Measurements from ENCODE around the gene HEBP2.

The HEBP2 gene

DNA sequence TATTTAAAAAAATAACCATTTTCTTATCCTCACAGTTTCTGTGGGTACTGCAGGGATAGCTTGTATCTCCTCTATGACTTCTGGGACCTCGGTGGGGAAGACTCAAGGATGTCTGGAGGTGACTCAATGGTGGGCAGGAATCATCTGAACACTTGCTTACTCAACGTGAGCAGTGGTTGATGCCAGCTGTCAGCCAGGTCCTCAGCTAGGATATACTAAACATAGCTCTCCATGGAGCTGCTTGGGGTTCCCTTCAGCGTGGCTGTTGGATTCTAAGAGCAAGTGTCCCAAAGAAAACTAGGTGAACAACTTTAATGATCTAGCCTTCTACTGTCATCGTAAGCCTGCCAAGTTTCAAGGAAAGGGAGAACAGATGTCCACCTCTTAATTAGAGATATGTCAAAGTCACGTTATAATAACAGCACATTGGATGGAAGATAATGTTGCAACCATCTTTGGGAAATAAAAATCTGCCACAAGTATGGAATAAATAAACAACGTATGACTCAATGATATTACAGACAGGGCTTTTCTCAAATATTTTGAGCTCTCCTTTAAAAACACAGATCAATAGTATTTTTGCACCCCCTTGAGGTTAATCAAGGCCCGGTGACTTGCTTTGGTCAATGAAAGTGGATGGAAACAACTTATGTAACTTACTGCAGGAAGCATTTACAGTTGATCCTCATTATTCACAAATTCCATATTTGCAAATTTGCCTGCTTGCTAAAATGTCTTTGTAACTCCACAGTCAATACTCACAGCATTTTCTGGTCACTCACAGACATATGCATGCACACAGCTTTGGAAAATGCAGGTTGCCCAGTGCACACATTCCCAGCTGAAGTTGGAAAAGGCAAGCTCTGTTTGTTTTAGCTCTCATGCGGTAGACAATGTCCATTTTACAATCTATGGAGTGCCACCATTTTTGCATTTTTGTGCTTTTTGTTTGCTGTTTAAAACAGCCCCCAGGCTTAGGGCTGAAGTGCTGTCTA, 6.6 kb upstream of the HEBP2 start:
- DNase-seq = peak; percentile 4

- DNase-seq = no peak
Measured at GRCh38 chr6:138400326-138400725, 3.7 kb upstream of the HEBP2 start.

DNA sequence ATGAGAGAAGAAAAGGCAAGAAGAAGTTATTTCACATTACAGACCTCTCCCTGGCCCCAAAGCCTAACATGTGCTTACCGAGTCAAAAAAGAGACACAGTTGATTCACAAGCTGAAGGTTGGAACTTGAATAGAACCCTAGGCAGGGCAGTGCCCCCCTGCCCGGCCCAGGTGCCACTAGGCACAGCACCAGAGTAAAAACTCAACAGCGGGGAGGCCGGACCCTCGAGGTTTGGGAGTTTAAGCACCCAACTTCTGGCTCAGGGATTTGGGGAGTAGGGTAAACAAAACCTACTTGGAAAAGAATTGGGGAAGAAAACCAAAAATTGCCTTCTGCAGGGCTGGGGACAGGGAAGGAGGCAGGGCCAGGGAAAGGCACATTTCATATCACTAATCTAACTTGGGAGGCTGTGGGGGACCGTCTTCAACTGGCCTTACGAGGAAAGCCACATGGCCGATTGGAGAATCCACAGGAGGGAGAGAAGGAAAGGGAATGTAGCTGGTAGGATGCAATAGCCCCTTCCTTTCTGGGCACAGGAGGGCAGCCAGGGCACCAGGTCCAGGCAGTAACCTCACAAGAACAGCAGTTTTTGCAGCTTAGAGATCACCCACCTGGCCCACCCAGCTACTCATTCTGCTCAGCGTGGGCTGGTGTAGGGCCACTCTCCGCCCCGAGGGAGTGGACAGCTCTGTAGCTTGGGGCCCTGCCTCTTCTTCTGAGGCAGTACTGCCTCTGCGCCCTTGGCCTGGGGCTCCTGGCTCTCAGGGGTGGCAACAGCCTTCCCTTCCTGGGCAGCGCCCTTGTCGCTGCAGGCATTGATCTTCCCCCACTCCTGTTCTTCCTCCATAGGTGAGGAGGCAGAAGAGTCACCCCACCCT, 1.8 kb upstream of the HEBP2 start:
- no peak for DNase-seq

- no peak for DNase-seq
Measured at GRCh38 chr6:138402838-138403187, 1.2 kb upstream of the HEBP2 start.

- DNase-seq = no peak
Measured at GRCh38 chr6:138403324-138403800, 661 bp upstream of the HEBP2 start.

DNA sequence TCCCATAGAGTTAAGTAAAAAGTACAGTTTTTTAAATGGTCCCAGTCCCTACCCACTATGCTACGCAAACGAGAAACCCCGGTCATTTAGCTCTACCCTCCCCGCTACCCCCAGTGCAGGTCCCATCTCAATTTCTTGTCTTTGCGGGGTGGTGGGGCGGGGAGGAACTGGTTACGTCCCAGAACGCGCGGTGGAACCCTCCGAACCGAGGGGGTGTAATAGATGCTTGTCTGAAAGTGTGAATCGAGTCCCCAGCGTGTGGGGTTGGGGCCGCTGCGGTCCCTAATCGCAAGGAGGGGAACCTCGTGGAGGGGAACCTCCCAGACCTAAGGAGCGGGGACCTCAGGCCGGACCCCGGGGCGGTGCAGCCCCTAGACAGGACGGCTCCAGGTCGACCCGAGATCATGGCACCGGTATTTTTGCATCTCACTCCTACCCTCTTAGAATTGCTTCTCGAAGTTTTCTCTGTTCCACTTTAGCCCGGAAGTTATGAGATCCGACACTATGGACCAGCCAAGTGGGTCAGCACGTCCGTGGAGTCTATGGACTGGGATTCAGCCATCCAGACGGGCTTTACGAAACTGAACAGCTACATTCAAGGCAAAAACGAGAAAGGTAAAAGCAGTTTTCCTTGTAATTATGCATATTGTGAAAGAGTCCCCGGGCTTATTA, 779 bp downstream of the HEBP2 start:
- no peak for DNase-seq

DNA sequence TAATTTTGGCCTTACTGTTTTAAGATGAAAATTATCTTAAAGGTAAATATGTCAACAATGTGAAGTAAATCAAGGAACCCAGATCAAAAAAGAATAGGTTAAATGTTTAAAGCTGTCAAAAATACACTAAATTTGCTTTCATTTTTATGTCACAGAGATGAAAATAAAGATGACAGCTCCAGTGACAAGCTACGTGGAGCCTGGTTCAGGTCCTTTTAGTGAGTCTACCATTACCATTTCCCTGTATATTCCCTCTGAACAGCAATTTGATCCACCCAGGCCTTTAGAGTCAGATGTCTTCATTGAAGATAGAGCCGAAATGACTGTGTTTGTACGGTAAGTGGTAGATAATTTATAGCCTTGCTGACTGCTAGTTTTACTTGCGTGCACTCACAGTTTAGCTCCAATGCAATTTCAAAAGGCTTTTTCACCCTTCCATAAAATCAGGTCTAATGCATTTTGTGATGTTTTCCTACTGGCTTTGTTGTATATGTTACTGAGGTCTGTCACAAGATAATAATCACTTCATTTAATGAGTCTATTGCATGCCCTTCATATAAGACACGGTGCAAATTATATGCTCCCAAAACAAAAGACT, 1.9 kb downstream of the HEBP2 start:
- no peak for DNase-seq

GRCh38 chr6:138406443-138406842, 2.4 kb downstream of the HEBP2 start:
- no peak for DNase-seq

DNA sequence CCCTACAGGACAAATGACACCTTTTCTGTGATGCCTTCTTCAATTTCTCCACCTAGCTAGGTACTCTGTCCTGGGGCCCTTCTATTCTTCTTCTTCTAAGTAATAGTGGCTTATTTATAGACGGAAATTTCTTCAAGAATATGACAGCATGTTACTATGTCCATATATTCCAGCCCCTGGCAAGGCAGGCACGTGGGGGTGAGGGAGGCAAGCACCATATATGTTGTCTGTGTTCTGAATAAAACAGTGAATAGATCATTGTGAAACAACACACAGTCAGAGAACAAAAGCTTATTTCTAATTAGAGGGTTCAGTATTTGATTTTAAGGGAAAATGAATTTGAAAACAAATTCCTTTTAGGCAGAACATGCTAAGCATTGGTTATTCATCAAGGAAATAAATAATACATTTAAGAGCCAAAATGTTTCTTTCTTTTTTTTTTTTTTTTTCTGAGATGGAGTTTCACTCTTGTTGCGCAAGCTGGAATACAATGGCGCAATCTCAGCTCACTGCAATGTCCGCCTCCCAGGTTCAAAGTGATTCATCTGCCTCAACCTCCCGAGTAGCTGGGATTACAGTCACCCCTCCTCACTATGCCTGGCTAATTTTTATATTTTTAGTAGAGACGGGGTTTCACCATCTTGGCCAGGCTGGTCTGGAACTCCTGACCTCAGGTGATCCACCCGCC, 6.2 kb downstream of the HEBP2 start:
- DNase-seq = no peak

DNA sequence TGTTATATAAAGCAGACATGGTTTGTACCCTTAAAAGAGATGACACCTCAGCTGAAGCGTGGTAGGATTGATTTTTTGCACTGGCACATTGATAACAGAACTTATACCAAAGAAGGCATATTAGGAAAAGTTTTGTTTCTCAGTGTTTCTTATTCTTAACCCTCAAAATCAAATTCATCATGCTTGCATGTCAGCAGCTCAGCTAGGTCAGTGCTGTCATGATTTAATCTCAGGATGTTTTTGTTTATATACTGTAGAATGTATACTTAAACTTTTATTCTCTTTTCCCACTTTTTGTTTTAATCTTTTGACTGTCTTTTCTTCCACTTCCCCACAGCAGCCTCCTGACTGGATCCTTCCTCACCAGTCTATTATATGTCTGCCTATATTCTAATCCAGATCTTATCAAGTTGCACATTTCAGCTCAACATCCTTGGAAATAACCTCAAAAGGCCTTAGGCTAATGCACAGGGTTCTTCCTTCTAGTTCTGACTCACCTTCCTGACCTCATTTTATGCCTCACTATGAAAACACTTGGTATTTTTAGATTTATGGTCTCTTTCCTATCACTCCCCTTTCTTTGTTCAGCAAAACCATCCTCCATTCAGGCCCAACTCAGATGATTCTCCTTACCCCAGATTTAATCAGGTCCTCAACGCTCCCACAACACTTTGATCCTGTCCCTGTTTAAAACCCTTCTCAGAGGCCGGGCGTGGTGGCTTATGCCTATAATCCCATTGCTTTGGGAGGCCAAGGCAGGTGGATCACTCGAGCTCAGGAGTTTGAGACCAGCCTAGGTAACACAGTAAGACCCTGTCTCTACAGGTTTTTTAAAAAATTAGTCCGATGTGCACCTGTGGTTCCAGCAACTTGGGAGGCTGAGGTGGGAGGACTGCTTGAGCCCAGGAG, 7.2 kb downstream of the HEBP2 start:
- DNase-seq = no peak

DNA sequence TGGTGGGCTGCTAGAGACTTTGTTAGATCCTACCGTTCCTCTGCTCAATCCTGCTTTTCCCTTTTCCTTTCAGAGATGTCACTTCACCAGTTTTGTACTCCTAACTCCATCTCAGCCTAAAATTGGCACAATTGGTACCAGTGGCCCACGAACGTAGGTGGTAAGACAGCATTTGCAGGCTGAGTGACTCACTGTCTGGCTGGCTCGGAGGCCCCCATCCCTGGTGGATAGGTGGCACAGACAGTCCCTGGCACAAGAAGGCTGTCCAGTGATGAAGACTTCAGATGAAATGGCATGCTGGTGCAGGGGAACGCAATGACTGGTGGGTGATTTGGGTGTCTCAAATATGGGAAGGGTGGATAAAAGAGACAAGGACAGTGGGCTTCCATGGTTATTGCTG, 11.1 kb downstream of the HEBP2 start:
- DNase-seq = no peak

DNA sequence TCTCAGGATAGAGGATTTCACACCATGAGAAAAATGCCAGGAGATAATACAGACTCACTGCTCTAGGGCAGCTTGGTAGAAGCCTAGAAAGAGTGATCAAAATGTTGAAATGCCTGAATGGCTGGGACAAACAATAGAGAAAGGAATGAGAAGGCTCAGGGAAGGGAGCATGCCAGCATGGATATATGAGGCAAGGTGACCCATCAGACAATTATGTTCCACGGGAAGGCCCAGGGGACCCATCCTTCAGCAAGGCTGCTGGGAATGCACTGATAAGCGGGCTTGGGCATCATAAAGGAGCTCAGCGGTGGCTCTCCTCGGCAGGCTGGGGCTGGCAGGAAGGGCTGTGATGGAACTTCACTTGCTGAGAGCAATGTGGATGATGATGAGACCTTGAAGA, 12.2 kb downstream of the HEBP2 start:
- no peak for DNase-seq

DNA sequence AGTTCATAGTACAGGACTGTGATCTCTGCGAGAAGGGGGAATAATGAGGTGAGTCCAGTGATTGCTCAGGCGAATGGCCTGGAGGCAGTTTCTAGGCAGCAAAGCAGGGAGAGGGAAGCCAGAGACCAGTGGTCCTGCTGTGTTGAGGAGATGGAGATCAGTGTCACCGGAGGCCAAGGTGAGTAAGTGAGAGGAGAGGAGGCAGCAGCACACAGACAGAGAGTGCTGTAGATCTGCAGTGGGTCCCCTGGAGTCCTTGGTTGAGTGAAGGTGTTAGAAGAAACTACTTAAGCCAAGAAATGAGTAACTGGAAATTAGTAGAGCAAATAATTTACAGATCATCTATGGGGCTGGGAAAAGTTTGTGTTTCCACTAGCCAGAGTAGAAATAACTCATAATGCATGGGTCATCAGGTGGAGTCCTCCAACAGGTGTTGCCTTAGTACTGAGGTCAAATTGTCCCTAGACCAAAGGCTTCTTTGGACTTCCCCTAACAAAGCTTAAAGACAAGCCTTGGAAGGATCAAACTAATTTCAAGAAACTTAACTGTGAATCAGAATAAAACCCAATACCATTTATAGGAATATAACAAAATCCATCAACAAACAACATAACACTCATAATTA, 13.6 kb downstream of the HEBP2 start:
- no peak for DNase-seq

- no peak for DNase-seq
Measured at GRCh38 chr6:138418118-138418742, 14.2 kb downstream of the HEBP2 start.

DNA sequence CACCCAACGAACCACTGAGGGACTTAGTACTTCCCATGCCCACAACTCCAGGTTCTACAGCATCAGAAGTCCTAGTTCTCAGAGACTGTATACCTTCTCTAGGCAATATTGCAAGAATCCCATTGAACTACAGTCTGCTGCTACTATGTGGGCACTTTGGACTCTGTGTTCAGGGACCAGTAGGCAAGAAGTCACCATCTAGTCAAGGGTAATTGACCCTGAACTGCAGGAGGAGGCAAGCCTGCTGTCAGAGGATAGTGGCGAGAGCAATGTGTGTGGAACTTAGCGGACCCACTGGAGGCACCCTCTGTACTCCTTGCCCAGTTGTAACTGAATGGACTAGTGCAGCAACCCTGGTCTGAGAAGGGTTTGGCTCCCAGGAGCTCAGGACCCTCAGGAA, 15.7 kb downstream of the HEBP2 start:
- no peak for DNase-seq

GRCh38 chr6:138420356-138420755, 16.3 kb downstream of the HEBP2 start:
- DNase-seq = no peak

DNA sequence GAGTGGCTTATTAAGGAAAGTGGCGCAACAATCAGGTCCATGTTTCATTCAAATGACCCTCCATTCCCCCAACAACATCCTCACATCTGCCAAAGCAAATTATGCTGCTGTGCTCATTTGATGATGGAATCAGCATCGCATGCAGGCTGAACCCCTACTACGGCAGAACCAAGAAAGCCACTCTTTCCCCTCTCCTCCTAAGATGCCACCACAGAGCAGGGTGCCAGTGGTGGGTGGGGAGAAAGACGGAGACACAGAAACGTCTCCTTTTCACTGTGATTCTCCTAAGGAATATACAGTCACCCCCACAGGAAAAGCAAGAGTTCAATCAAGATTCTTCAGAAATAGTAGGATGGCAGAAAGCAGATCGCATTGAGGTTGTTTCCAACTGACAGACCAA, 17.1 kb downstream of the HEBP2 start:
- DNase-seq = no peak

GRCh38 chr6:138421608-138422007, 17.6 kb downstream of the HEBP2 start:
- no peak for DNase-seq

DNA sequence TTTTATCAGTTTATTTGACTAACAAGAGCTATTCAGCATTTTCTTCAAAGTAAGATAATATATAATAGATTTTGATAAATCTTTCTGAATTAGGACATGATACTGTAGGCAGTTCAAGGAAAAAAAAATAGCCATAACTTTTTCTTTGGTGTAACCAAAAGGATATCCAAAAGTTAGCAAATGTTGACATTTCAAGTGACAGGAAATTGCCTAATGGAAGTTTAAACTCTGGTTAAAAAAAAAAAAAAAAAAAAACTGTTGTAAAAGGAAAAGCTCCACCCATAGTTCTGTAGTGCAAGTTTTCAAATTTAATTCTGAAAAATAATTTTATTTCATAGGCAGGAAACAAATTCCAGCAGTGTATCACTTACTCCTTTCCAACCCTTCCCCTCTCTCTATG, 18.8 kb downstream of the HEBP2 start:
- no peak for DNase-seq
